NCI-H2081 treated with DMSO at 0.1 percent for 48 hours (cell line): Measurements from ENCODE around the gene PSME3IP1.
"Not testable (repeated sequence)": the region's sequence is repeated elsewhere in the genome, so short reads cannot be mapped to it uniquely, and the experiment has no call there.

Experiments
- DNase-seq: peaks from one replicate; lab custom pipeline; 2025; lab: John Stamatoyannopoulos, UW

Gene PSME3IP1

DNA sequence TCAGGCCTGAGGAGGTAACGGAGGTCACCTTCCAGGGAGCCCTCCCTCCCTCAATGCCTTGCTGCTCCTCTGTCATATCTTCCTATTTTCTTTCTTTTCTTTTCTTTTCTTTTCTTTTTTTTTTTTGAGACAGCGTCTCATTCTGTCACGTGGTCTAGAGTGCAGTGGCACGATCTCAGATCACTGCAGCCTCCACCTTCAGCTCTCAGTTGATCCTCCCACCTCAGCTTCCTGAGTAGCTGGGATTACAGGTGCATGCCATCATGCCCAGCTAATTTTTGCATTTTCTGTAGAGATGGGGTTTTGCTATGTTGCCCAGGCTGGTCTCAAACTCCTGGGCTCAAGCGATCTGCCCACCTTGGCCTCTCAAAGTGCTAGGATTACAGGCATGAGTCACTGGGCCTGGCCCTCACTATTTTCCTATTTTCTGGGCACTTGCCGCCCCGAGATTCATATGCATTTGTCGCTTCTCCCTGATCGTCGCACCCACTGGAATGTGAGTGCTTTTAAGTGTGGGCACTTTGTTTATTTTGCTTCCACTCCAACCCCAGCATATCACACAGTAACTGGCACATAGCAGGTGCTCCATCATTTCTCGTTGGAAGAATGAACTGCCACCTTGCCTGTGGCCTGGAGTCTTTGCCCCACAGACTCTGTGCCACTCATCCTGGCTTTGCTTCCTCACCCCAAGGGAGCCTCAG lies 61.7 kb downstream of the PSME3IP1 start:
- DNase-seq = no peak

DNA sequence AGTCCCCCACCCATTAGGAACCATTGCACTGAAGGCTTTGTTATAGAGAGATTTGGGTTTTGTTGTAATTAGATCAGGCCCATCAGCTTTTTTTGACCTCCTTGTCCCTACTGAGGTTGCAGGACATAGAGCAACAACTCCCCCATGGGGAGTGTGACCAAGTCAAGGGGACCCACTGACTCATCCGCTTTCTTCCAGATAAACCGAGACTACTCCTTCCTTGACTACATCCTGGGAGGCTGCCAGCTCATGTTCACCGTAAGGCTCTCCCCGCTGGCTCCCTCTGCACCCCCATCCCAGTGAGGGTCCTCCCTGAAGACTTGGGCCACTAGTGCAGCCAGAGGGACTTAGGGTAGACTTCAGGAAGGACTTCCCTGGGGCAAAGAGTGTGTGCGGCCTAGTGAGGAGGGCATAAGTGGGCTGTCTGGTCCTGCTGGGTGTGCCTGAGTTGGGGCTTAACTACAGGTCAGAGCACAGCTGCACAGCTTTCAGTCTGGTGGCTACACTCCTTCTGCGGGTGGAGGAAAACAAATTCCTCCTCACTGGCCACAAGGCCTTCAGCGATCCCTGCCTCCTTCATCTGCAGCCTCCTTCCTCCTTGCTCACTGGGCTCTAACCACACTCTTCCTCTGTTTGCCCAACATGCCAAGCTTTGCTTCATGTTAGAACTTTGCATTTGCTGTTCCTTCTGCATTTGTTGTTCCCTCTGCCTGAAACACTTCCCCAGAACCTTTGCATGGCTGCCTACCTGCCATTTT lies 62.4 kb downstream of the PSME3IP1 start:
- no peak for DNase-seq

DNA sequence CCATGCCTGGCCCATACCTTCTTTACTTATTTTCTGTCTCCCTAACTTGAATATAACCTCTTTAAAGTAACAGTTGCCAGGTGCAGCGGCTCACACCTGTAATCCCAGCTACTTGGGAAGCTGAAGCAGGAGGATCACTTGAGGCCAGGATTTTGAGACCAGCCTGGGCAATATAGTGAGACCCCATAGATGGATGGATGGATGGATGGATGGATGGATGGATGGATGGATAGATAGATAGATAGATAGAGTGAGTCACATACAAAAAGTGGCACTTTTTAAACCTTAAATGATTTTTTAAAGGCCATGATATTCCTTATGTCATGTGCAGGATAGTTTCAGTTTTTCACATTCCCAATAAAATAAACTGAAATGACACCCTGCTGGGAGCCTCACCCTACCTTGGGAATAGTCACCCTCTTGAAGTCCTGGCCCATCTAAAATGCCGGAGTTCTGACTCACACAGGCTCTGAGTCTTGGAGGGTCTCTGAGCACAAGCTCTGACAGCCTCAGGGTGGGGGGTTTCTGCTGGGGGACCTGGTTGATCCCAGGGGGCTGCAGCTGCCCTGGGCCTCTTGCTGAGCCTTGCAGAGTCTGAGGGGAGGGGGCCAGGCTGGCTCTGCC lies 67.3 kb downstream of the PSME3IP1 start:
- DNase-seq = no peak

DNA sequence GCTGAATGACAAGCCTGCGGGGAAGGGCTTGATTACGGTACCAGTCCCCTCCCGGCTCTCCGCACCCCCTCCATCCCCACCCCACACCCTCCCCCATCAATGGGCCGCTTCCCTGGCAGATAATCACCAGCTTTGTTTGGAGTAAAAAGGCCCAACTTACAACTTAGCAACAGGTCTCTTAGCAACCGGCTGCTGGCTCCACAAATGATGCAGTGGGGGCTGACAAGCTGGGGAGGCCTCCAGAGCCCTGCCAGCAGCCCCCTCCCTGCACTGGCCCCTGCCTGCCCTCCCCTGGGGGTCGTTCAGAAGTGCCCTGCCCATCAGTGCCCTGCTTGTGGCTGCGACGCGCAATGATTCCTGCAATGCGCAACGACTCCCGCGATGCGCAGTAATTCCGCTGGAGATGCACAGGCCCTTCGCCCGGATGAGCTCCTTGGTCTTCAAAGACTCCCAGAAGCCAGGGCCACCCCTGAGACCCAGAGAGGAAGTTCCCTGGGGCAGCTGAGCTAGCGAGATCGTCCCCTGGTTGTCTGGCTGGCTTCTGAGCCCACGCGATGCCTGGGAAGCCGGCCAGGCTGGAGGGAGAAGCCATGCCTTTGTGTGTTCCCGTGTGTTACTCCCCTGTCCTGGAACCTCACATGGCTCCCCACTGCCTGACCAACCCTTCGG lies 70.2 kb downstream of the PSME3IP1 start:
- no peak for DNase-seq

DNA sequence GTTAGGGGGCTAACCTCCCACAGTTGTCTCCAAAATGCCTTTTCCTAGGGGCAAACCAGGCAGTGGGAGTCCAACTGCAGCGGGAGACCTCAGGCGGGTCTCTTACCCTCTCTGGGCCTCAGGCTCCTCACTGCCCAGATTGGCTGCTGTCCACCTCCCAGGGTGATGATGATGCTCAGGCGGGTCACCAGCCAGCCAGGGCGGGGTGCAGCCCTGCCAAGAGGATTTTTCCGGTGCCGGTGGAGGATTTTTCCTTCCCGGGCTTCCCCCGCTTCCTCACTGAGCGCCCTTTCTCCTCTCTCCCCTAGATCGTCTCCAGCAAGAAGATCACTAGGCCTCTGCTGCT lies 70.7 kb downstream of the PSME3IP1 start:
- DNase-seq = no peak

DNA sequence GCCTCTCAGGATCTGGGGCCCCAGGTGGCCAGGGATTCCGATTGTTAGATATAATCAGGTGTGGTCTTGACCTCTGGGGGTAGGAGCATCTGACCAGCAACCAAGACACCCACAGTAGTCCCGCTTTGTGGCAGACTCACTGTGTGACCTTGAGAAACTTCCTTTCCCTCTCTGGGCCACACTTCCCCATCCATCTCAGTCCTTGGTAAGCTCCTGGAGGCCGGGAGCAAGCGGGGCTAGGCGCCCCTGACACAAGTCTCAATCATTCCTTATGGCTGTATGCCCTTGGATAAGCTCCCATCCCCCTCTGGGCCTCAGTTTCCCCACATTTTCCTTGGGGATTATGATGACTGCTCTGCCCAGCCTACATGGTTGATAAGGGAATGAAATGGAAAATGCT lies 72.2 kb downstream of the PSME3IP1 start:
- no peak for DNase-seq

DNA sequence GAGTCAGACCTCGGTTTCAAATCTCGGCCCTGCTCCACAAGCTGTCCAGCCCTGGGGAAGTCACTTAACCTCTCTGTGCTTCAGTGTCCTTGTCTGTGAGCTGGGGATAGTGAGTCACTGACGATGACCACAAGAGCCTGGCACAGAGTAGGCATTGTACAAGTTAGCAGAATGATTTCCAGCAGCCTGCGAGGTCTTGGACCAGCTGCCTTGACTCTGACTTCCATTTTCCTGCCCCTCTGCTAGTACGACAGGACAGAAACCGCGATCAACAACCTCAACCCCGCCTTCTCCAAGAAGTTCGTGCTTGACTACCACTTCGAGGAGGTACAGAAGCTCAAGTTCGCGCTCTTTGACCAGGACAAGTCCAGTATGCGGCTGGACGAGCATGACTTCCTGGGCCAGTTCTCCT lies 72.8 kb downstream of the PSME3IP1 start:
- DNase-seq = no peak

DNA sequence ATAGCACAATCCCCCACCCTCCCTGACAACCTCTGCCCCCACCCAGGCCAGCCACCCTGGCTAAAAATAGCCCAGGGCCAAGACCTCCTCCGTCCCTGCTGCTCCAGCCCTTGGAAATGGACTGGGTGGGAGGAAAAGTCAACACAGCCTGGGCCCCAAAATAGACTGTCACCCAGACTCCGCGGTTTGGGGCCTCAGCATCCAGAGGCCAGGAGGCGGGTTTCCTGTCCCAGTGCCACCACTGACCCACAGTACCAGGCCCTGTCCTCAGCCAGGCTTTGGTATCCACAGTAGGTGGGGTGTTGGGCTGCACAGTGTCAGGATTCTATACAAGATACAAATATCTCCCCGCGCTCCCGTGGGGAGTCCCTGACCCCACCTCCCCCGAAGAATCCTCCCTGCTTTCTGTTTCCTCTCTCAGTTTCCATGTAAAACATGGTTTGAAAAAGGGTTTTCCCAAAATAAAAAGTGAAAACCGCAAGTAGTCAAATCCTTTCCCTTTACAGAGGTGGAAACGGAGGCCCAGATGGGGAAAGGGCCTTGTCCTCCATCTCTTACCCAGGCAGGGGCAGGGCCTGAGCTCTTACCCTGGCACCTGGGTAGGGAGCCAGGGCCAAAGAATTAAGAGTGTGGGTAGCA lies 73.3 kb downstream of the PSME3IP1 start:
- no peak for DNase-seq

DNA sequence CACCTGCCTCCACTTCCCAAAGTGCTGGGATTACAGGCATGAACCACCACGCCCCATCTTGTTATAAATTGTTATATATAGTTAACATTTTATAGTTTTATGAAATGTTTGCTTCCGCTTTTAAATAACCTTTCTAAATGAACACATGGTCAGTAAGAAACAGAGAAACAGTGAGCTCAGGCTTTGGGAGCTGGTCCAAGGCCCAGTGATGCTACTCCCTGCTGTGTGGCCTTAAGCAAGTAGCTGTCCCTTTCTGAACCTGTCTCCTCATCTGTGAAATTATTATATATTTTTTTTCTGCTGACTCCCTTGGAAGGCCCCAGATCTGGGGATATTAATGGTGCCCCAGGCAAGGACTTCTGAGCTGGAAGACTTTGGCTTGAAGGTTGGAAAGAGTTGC lies 74.4 kb downstream of the PSME3IP1 start:
- no peak for DNase-seq

DNA sequence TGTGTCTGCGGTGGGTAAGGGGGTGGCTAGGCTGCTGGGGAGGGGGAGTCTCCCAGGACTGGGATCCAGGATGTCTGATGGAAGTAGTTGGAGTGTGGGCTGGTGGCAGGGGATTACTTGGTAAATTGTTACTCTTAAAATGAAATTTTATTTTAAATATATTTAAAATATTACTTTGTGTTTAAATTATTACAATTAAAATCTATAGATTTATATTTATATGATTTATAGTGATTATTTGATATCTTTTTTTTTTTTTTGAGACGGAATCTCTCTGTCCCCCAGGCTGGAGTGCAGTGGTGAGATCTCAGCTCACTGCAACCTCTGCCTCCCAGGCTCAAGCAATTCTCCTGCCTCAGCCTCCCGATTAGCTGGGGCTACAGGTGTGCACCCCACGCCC lies 74.9 kb downstream of the PSME3IP1 start:
- no peak for DNase-seq

DNA sequence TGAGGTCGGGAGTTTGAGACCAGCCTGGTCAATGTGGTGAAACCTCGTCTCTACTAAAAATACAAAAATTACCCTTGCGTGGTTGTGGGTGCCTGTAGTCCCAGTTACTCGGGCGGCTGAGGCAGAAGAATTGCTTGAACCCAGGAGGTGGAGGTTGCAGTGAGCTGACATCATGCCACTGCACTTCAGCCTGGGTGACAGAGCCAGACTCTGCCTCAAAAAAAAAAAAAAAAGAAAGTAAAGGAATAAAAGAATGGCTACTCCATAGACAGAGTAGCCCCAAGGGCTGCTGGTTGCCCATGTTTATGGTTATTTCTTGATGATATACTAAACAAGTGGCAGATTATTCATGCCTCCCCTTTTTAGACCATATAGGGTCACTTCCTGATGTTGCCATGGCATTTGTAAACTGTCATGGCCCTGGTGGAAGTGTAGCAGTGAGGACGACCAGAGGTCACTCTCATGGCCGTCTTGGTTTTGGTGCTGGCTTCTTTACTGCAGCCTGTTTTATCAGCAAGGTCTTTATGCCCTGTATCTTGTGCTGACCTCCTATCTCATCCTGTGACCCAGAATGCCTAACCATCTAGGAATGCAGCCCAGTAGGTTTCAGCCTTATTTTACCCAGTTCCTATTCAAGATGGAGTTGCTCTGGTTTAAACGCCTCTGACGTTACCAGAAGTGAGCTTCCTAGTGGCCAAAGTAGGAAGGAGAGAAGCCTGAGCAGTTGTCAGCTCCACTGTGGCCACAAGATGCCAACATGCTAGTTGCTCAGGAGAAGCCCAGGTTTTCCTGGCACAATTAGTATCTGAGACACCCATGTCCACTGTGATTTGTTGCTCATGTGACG lies 76.4 kb downstream of the PSME3IP1 start:
- not testable (repeated sequence) for DNase-seq

DNA sequence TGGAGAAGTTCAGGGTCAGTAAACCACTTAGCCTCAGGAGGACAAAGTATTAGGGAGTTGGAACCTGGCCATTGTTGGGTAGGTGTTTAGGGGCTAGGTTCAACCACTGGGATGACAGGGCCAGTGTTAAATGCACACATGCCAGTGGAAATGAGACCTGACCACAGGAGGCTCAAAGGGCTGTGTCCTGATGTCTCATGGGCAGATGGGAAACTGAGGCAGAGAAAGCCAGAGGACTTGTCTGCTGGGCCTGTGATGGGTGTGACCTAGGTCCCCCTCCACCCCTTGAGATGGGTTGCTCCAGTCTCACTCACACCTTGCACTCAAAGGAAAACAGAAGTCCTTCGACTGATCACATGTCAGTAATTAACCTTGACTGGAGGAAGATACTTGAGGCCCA lies 77.4 kb downstream of the PSME3IP1 start:
- DNase-seq = no peak

DNA sequence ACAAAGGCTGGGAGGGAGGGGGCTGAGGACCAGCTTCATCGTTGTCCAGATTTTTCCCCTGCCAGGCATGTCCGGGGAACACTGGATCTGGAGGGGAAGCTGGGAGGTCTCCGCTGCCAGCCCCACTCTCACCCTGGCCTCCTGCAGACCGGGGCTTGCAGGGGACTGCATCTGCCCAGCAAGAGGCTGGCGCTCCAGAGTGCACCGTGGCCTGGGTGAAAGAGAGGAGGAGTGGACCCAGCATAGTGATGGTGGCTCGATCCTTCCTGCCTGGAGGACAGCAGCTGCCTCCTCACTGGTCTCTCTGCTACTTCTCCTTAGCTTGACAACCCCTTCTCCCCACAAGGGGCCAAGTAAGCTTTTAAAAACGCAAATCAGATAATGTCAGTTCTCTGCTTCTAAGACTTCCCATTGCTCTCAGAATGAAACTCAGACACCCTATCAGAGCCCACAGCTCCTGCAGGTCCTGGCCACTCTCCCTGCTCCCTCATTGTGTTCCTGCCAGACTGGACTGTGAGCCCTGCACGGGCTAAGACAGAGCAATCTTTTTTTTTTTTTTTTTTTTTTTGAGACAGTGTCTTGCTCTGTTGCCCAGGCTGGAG lies 78.4 kb downstream of the PSME3IP1 start:
- no peak for DNase-seq

DNA sequence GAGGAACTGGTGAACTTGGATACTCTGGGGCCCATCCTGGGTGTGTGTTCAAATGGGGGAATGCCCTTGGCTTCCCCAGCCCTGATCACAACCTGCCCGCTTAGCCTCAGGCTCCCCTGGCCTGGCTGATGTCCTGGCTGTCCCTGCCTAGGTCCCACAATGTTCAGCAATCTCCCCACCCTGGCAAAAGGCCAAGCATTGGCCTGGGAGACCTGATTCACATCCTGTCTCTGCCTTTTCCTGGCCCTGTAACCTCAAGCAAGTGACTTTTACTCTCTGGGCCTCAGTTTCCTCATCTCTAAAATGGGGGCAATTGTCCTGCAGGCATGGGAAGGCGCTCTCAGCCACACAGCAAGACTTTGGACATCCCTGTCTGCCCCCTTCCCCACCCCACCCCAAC lies 79.1 kb downstream of the PSME3IP1 start:
- DNase-seq = no peak

DNA sequence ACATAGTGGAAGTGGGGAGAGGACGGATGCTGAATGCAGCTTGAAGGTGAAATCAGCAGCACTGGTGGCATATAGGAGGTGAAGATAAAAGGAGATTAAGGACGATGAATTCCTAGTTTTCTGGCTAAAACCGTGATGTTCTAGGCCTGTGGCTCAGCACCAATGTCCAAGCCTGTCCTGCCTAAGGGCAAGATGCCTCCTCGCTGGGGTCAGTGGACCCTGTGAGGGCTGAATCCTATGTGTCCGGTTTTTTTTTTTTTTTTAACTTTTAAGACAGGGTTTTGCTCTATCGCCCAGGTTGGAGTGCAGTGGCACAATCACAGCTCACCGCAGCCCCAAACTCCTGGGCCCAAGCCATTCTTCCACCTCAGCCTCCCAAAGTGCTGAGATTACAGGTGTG lies 80.7 kb downstream of the PSME3IP1 start:
- DNase-seq = no peak

DNA sequence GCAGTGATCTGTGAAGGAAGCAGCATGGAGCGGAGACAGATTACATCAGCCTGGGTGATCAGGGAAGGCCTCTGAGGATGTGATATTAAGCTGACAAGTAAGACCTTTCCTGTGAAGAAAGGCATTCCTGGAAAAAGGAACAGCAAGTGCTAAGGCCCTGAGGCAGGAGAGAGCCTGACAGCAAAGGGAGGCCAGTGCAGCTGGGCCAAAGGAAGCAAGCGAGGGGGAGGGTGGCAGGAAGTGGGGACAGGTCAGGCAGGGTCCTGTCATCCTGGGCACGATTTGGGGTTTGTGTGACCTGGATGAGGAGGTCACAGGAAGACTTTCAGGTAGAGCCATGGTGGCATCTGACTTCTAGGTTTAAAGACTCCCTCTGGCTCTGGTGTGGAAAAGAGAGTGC lies 81.1 kb downstream of the PSME3IP1 start:
- no peak for DNase-seq

DNA sequence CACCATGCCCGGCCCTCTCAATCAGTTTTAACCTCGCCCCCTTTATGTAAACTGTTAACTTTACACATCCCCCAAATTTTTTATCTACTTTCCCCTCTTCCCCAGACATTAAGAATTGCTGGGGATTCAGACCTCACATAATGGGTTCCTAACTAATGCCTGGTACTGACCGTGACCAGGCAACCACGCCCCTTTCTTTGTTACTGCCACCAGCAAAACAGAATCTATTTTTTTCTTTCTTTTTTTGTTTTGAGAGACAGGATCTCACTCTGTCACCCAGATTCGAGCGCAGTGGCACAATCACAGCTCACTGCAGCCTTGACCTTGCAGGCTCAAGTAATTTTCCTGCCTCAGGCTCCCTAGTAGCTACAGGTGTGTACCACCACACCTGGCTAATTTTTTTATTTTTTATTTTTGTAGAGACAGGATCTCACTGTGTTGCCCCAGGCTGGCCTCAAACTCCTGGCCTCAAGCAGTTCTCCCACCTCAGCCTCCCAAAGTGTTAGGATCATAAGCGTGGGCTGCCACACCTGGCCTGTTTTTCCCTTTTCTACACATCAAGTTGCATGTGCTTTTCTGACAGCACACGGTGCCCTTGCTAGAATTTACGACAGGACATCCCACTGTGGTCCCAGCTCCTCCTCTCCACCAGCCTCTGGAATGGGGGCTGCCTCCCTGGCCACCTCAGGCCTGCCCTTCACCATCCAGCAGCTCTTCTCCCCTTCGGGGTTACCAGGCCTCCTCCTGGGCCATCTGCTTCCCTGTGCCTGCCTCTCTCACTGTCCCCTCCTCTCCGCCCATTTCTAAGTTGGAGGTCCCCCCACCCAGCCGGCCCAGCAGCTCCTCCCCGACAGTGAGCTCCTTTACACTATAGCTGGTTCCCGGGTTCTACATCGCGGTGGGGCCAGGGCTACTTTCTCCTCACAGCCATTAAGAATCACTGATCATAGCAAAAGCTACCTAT lies 82.7 kb downstream of the PSME3IP1 start:
- DNase-seq = no peak
